K562 (cell line): ENCODE measurements around the gene GRP. TPM values are rescaled to one million over a fixed set of nuclear protein-coding genes. Genes with fewer than 3 reads are reported as not detected.

Experiments
- ATAC-seq: fragments of 200-7000 bp; cut with Tn5 transposase; 3 replicates; pipeline ENCODE4 v1.9.1; 2020; ENCODE audit warnings: moderate library complexity
- BruUV-seq: library from RNA; stranded (reverse); fragments of 400-500 nt; replicated peaks from 2 replicates; lab custom pipeline; 2021; lab: Mats Ljungman, UMichigan
- CTCF ChIA-PET: fragments of 300-600 bp; formaldehyde crosslinking; extraction: SDS; loops from one replicate; lab custom pipeline; 2021; ENCODE audit warnings: low intra/inter-chr PET ratio; lab: Yijun Ruan, JAX
- POLR2A ChIA-PET: fragments of 300-600, 350-650 bp; sonication (Branson Sonifier 250); formaldehyde crosslinking; extraction: SDS; loops from one replicate; lab custom pipeline; 2021; ENCODE audit warnings: antibody characterized with exemption, inconsistent platforms; lab: Yijun Ruan, JAX
- DNase-seq, 4 experiments: peaks; one replicate each; pipeline versions ENCODE4 v3.0.0 to v3.0.0-alpha.2; 2011 to 2018; ENCODE audit warnings: low spot score in 3 of 4, mixed read lengths in 3 of 4; ENCODE audit errors: extremely low read depth in 1 of 4
- FAIRE-seq: peaks from 2 replicates; lab custom pipeline; 2011; peaks lifted over from hg19 to GRCh38; lab: Jason Lieb, UNC
- H2AFZ ChIP-seq: 2 replicates; pipeline ENCODE4 v1.6.0; 2011; ENCODE audit warnings: low read depth, low read length, control low read depth, inconsistent platforms
- H3K27ac ChIP-seq: fragments of 200-600 bp; 3 replicates; pipeline ENCODE4 v1.8.0; 2011; ENCODE audit warnings: low read depth, mild to moderate bottlenecking, control low read depth, inconsistent platforms, low read length, moderate library complexity, mixed read lengths; ENCODE audit errors: extremely low read depth
- H3K27me3 ChIP-seq, 2 experiments: fragments of 300-600 bp in 1 of 2; 2 replicates in 1 of 2; 3 replicates in 1 of 2; pipeline versions ENCODE4 v1.6.0 to v1.8.0; 2011; ENCODE audit warnings: inconsistent platforms in 2 of 2, low read length in 2 of 2, mild to moderate bottlenecking in 1 of 2, mixed read lengths in 1 of 2, moderate library complexity in 1 of 2; ENCODE audit not compliant: control insufficient read depth in 2 of 2, insufficient read depth in 2 of 2
- H3K36me3 ChIP-seq: fragments of 300-600 bp; 3 replicates; pipeline ENCODE4 v1.8.0; 2011; ENCODE audit warnings: mild to moderate bottlenecking, low read length, inconsistent platforms; ENCODE audit not compliant: control insufficient read depth, insufficient read depth
- H3K4me1 ChIP-seq, 2 experiments: fragments of 200-600 bp in 1 of 2; replicated peaks in 1 of 2; 2 replicates in 1 of 2; 3 replicates in 1 of 2; pipeline versions ENCODE4 v1.5.1 to v1.8.0; 2011; ENCODE audit warnings: inconsistent platforms in 2 of 2, low read length in 2 of 2, mild to moderate bottlenecking in 1 of 2, mixed read lengths in 1 of 2, moderate library complexity in 1 of 2; ENCODE audit not compliant: control insufficient read depth in 2 of 2, insufficient read depth in 2 of 2
- H3K4me2 ChIP-seq: 2 replicates; pipeline ENCODE4 v1.6.1; 2011; ENCODE audit warnings: low read length, control low read depth, inconsistent platforms, mixed read lengths; ENCODE audit not compliant: insufficient read depth
- H3K4me3 ChIP-seq: fragments of 200-600 bp; sonication (generic), shearing (Covaris generic); 2 replicates; pipeline ENCODE4 v1.5.1; 2016; ENCODE audit warnings: control low read depth, inconsistent platforms
- H3K79me2 ChIP-seq: fragments of 200-600 bp; 3 replicates; pipeline ENCODE4 v1.8.0; 2011; ENCODE audit warnings: low read length, inconsistent platforms; ENCODE audit not compliant: control insufficient read depth, insufficient read depth
- H3K9ac ChIP-seq, 2 experiments: 2 replicates each; pipeline versions ENCODE4 v1.6.0 to v1.6.1; 2011; ENCODE audit warnings: low read depth in 2 of 2, low read length in 2 of 2, control low read depth in 1 of 2, inconsistent platforms in 1 of 2, mild to moderate bottlenecking in 1 of 2, mixed read lengths in 1 of 2; ENCODE audit not compliant: insufficient read depth in 1 of 2
- H3K9me1 ChIP-seq: one replicate; pipeline ENCODE4 v1.6.0; 2011; ENCODE audit warnings: inconsistent platforms, mild to moderate bottlenecking, low read length, moderate library complexity; ENCODE audit not compliant: control insufficient read depth, insufficient read depth
- H3K9me3 ChIP-seq: replicated peaks from 2 replicates; pipeline ENCODE4 v1.5.1; 2011; ENCODE audit warnings: low read depth, low read length, inconsistent platforms; ENCODE audit not compliant: control insufficient read depth, insufficient read depth
- H4K20me1 ChIP-seq: replicated peaks from 2 replicates; pipeline ENCODE4 v1.6.1; 2011; ENCODE audit warnings: low read length, inconsistent platforms, mixed read lengths; ENCODE audit not compliant: control insufficient read depth, insufficient read depth
- KLF1 ChIP-seq: fragments of 450-650 bp; IDR thresholded peaks from 2 replicates; pipeline ENCODE4 v1.6.1; 2016; ENCODE audit warnings: missing genetic modification characterization, missing compliant biosample characterization
- PRDM10 ChIP-seq: fragments of 450-650 bp; IDR thresholded peaks from 2 replicates; pipeline ENCODE4 v1.6.1; 2018; ENCODE audit not compliant: partially characterized antibody
- SNIP1 ChIP-seq: fragments of 450-650 bp; IDR thresholded peaks from 2 replicates; pipeline ENCODE4 v1.7.1; 2017; ENCODE audit warnings: low read depth, mild to moderate bottlenecking
- U2AF2 ChIP-seq: fragments of 200-400 bp; formaldehyde crosslinking; optimal IDR thresholded peaks from 2 replicates; pipeline ENCODE3; 2017; ENCODE audit warnings: low read depth, mild to moderate bottlenecking, low read length
- ZNF592 ChIP-seq: fragments of 450-650 bp; IDR thresholded peaks from 2 replicates; pipeline ENCODE4 v1.6.1; 2017; ENCODE audit warnings: antibody characterized with exemption, mild to moderate bottlenecking
- ZNF780A ChIP-seq: fragments of 250-450 bp; sonication (Bioruptor Pico); IDR thresholded peaks from 2 replicates; pipeline ENCODE4 v1.5.0; 2021; ENCODE audit warnings: mild to moderate bottlenecking
- ZNF785 ChIP-seq: fragments of 250-450 bp; sonication (Bioruptor Pico); IDR thresholded peaks from 2 replicates; pipeline ENCODE4 v1.4.0; 2020; ENCODE audit warnings: mild to moderate bottlenecking
- WGBS: fragments of 100-300 bp; shearing (Covaris generic); methylation state at CpG from one replicate; pipeline ENCODE4 v1.1.6; 2016; ENCODE audit warnings: low coverage, mixed read lengths; ENCODE audit not compliant: insufficient coverage; ENCODE audit errors: missing lambda C conversion rate; 5-methylcytosine and 5-hydroxymethylcytosine counted together
- in situ Hi-C: fragments of 300-500 bp; cut with MboI; formaldehyde crosslinking; loops from 4 replicates; pipeline ENCODE4 v1.15.0; 2018; ENCODE audit warnings: inconsistent platforms, mixed read lengths
- intact Hi-C: fragments of 100-400 bp; cut with micrococcal nuclease; formaldehyde crosslinking; loops from 2 replicates; pipeline ENCODE4 v1.14.2; 2022
- polyA plus RNA-seq, 8 experiments: library from polyadenylated mRNA; depleted of rRNA in 4 of 8; stranded (reverse) in 5 of 8; unstranded in 3 of 8; fragments of >200 nt; fragmentation: Nextera tagmentation in 2 of 8; fragmentation: Illumina TruSeq in 1 of 8; extraction: Ambion mirVana in 2 of 8; extraction: Trizol in 1 of 8; gene quantifications; 2 replicates each; pipeline versions ENCODE4 v1.2.1 to v1.2.3, GENCODE V29; 2011 to 2014; ENCODE audit warnings: inconsistent platforms in 1 of 8, missing spikeins in 1 of 8
- total RNA-seq, 7 experiments: library from RNA; depleted of rRNA in 6 of 7; stranded (reverse); fragments of >200 nt in 6 of 7; fragmentation: Illumina TruSeq in 2 of 7; extraction: Trizol in 2 of 7; gene quantifications; 2 replicates each; pipeline versions ENCODE4 v1.2.1 to v1.2.3, GENCODE V29; 2011 to 2021; ENCODE audit warnings: low replicate concordance in 1 of 7

The GRP gene
- total and polyA plus RNA-seq, 9 of the 15 experiments (the other 6 are each of a cell fraction or from before 2014, with no cell fraction given): 0.07 TPM; not detected in 8

- Histone ChIP-seq H3K9me1 (no peaks in the 10 kb centered on the region), H3K27ac (no peak overlapping the region), H3K4me1 (no peaks in the 10 kb centered on the region), H3K9me3 (no peaks in the 10 kb centered on the region), H3K4me3 (no peak overlapping the region), H3K36me3 (no peaks in the 10 kb centered on the region), H2AFZ (no peak overlapping the region), H3K27me3 (peaks cover 0 to 17% of the 10 kb centered on the region in 2 experiments; a peak in 2 of 5 replicates), H4K20me1 (no peaks in the 10 kb centered on the region), H3K4me2 (no peak overlapping the region), H3K79me2 (no peaks in the 10 kb centered on the region), H3K9ac (no peak overlapping the region)
- 4% methylated on average over 12 of the region's 46 CpGs for WGBS
- no peak for DNase-seq
- TF ChIP-seq ZNF592 (no peak), KLF1 (tag) (no peak), ZNF785 (CRISPR knock-in tag) (no peak), ZNF780A (CRISPR knock-in tag) (no peak), PRDM10 (no peak), U2AF2 (no peak), SNIP1 (no peak)
- ChIA-PET CTCF (no interaction called here), POLR2A (no interaction called here)
- intact Hi-C loops (no loop called here), in situ Hi-C loops (no loop called here)
- BruUV-seq: no TSS peak
- no peak for ATAC-seq
- no peak for FAIRE-seq
Measured at GRCh38 chr18:59220164-59220783, 316 bp downstream of the GRP start.
